Activated naive CD8-positive, alpha-beta T cell treated with anti-CD3 and anti-CD28 coated beads for 36 hours (primary cell): ENCODE measurements around the gene OMP. TPM values are rescaled to one million over a fixed set of nuclear protein-coding genes. Genes with fewer than 3 reads are reported as not detected.
A peak's percentile ranks its signal among the peaks of the same experiment; 100 is the strongest.

Experiments
- DNase-seq: peaks from one replicate; pipeline ENCODE4 v3.0.0; 2021
- H3K27ac Mint-ChIP-seq: one replicate; pipeline ENCODE4 v1.8.0; 2022; ENCODE audit warnings: mild to moderate bottlenecking, moderate library complexity, mixed read lengths
- H3K27me3 Mint-ChIP-seq: one replicate; pipeline ENCODE4 v1.8.0; 2022; ENCODE audit warnings: mild to moderate bottlenecking, mixed read lengths
- H3K36me3 Mint-ChIP-seq: one replicate; pipeline ENCODE4 v1.8.0; 2021; ENCODE audit warnings: mild to moderate bottlenecking, mixed read lengths
- H3K4me1 Mint-ChIP-seq: one replicate; pipeline ENCODE4 v1.8.0; 2021; ENCODE audit warnings: mixed read lengths
- H3K4me3 Mint-ChIP-seq: one replicate; pipeline ENCODE4 v1.8.0; 2022; ENCODE audit warnings: mild to moderate bottlenecking, moderate library complexity, mixed read lengths
- H3K9me3 Mint-ChIP-seq: one replicate; pipeline ENCODE4 v1.8.0; 2022; ENCODE audit warnings: mixed read lengths
- total RNA-seq, 2 experiments: library from RNA; stranded (reverse); gene quantifications; one replicate each; pipeline ENCODE4 v1.2.3, GENCODE V29; 2021

OMP gene
- total RNA-seq, 2 experiments from 2014 or later, result not detected

DNA sequence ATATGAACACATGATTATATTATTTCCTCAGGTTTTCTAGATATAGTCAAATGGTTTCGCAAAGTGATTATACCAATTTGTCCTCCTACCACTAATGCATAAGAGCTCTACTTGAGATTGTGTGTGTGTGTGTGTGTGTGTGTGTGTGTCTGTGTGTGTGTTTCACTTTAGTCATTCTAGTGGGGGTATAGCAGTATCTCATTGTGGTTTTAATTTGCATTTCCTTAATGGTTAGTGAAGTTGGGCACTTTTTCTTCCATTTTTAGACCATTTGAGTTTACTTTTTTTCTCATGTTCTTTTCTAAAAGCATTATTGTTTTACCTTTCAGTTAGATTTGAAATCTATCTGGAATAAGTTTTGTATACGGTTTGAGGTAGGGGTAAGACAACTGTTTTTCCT, 23.0 kb upstream of the OMP start:
- Mint-ChIP-seq H3K27ac (no peak overlapping the region), H3K4me3 (no peak overlapping the region), H3K36me3 (no peaks in the 10 kb centered on the region), H3K27me3 (no peaks in the 10 kb centered on the region), H3K4me1 (peaks cover 19% of the 10 kb centered on the region), H3K9me3 (peaks cover 11% of the 10 kb centered on the region)
- no peak for DNase-seq

DNA sequence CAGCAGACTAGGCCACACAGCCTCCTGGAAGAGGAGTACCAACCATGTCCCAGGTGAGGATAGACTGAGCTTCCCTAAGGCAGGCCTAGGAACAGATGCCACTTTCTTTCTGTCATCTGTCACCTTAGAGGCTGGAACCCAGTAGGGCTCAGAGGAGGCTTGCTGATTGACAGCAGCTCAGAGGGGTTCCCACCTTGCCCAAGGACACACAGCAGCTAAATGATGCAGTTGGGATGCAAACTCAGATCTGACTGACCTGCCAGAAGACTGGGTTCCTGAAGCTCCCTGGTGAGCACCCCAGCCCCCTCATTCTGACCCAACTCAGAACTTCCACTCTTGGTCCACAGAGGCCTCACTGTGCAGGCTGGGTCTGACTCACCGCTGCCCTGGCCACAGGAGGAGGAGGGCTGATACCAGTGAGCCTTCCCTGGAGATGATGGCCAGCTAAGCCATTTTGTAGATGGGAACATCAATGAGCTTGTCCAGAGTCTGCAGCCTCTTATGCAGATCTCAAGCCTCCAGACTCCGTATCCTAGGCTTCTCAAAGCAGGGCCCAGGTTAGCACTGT, 21.9 kb upstream of the OMP start:
- peaks cover 19% of the 10 kb centered on the region for H3K4me1 Mint-ChIP-seq
- DNase-seq, result no peak
- H3K27ac Mint-ChIP-seq, result no peak overlapping the region
- no peaks in the 10 kb centered on the region for H3K36me3 Mint-ChIP-seq
- no peak overlapping the region for H3K4me3 Mint-ChIP-seq
- no peaks in the 10 kb centered on the region for H3K27me3 Mint-ChIP-seq
- peaks cover 11% of the 10 kb centered on the region for H3K9me3 Mint-ChIP-seq

DNA sequence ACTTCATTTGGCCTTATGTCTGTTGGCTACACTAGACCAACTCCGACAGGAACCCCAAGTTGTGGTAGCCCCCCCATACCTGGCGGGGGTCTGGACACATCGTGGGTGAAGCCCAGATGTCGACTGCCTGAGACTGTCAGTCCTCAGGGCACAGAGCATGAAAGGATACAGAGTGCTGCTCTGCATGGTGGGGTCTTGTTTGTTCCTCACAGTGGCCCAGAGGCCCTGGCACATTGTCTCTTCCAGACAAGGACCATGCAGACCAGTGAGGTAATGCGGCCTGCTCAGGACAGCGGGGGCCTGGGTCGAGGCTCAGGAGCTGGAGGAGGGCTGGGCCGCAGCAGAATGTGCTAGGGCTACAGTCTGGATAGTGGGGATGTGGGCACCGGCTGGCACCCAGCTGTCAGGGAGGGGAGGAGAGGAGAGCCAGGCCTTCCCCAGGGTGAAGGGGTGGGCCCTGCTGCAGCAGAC, 21.2 kb upstream of the OMP start:
- no peak for DNase-seq
- peak overlapping the region; percentile 39 for H3K27ac Mint-ChIP-seq
- H3K27me3 Mint-ChIP-seq, result no peaks in the 10 kb centered on the region
- peaks cover 18% of the 10 kb centered on the region for H3K4me1 Mint-ChIP-seq
- no peak overlapping the region for H3K4me3 Mint-ChIP-seq
- no peaks in the 10 kb centered on the region for H3K36me3 Mint-ChIP-seq
- H3K9me3 Mint-ChIP-seq, result peaks cover 11% of the 10 kb centered on the region

DNA sequence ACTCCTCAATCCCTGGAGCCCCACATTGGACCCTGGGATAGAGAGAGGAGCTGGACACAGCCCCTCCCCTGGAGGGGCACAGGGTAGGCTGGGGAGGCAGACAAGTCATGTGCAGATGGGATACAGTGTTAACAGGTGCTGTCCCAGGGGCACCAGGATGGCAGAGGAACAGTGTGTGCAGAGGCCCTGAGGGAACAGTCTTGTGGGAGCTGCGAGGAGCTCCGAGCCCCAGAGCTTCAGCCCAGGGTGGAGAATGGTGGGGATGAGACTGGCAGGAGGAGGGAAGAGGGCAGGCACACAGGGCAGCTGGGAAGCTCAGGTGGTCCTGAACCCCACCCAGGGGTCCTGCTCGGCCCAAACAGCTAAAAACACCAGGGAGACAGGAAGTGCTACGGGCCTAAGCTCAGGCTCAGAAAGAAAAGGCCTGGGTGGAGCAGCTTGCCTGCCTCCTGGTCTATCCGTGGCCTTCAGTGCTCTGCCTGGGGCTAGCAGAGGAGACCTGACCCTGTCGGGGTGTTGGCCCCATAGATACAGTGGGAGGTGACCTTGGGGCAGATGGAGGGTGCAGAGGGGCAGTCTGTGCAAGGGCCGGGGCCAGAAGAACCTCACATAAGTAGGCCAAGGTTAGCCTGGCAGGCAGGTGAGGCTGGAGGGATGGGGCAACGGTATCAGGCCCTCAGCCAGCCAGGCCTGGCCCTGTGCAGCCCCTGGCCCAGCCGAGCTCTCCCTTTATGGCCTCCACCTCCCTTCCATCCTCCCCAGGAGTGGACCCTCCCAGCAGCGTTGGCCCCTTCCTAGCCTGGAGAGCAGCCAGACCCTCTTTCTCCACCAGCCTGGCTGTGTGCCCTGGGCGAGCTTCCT, 20.4 kb upstream of the OMP start:
- Mint-ChIP-seq H3K27ac (peak overlapping the region; percentile 96), H3K4me1 (peaks cover 17% of the 10 kb centered on the region), H3K4me3 (peak overlapping the region; percentile 81), H3K36me3 (no peaks in the 10 kb centered on the region), H3K27me3 (no peaks in the 10 kb centered on the region), H3K9me3 (peaks cover 11% of the 10 kb centered on the region)
- DNase-seq, result no peak

DNA sequence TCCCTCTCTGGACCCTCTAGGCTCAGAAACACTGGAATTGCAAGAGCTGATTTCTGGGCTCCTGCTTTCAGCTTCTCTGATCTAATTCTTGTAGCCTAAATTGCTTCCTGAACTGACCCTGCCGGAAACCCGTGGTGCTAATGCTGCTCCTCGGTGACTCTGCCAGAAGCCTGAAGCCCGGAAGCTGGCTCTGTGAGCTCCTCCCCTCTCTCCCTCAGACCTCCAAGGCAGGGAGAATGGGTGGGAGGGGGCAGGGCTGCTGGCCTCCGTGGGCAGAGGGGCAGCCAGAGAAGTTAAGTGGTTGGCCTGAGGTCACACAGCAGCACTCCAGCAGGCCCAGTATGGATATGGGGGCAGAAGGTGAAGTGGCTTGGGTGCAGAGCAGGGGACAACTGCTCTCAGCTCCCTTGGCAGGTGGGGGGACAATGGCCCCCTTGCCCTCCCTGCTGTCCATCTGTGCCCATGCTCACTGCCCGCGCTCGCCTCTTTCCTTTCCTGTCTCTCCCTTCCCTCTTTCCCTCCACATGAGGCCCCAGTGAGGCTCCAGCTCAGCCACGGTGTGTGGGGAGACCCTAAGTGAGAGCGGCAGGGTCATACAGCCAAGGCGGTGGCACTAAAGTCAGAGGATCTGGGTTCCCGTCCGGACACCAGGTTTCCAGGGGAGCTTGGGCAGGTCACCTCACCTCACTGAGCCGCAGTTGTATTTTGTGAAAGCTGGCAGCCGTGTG, 19.6 kb upstream of the OMP start:
- peak; percentile 63 for DNase-seq
- Mint-ChIP-seq H3K9me3 (peaks cover 9% of the 10 kb centered on the region), H3K4me3 (peak overlapping the region; percentile 81), H3K27ac (peak overlapping the region; percentile 96), H3K27me3 (no peaks in the 10 kb centered on the region), H3K36me3 (no peaks in the 10 kb centered on the region), H3K4me1 (peaks cover 17% of the 10 kb centered on the region)

DNA sequence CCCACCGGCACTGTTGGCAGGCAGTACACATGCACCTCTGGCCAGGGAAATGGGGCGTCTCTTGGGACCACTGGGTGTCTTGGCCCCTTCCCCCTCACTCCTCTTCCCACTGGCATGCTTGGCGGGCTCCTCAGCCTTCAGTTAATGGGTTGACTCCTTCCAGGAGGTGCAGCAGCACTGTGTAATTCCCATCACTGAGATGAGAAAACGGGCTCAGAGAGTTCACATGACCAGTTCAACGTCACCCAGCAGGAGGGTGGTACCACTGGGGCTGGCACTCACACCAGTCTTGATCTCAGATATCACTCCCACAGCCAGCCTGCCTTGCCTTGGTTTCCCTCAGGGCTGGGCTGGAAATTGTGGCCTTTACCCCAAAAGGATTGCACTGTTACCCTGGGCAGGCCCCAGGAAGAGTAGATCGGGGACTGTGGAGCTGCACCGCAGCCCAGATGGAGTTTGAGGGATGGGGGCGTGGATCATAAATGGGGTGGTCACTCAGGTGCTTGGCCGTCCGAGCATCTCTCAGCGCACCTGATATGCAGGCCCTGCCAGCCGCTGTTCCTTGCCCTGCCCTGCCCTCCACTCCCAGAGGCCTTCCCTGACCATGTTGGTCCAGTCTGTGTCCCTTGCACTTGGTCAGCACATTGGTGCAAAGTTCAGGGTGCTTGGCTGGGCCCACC, 18.9 kb upstream of the OMP start:
- DNase-seq, result no peak
- peak overlapping the region; percentile 69 for H3K27ac Mint-ChIP-seq
- H3K27me3 Mint-ChIP-seq, result no peaks in the 10 kb centered on the region
- H3K4me3 Mint-ChIP-seq, result peak overlapping the region; percentile 81
- H3K4me1 Mint-ChIP-seq, result peaks cover 17% of the 10 kb centered on the region
- H3K9me3 Mint-ChIP-seq, result peaks cover 3% of the 10 kb centered on the region
- no peaks in the 10 kb centered on the region for H3K36me3 Mint-ChIP-seq

DNA sequence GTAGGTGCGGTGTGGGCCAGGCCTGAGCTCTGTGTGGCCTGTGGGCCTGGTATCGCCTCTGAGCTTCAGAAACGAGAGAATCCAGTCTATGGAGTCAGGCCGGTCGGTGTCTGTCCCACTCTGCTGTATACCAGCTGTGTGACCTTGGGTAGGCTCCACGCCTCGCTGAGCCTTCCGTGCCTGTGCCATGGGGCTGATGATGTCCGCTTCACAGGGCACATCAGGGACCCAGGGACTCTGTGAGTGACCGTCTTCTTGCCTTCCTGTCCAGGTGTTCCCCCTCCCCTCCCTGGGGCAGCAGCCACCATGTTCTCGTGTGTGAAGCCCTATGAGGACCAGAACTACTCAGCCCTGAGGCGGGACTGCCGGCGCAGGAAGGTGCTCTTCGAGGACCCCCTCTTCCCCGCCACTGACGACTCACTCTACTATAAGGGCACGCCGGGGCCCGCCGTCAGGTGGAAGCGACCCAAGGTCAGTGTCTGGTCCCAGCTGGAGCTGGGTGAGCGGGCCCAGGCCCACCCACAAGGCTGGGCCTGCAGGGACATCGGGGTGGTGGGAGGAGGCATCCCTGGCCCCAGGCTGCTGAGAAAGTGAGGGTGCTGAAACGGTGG, 18.0 kb upstream of the OMP start:
- H3K27ac Mint-ChIP-seq, result no peak overlapping the region
- no peak overlapping the region for H3K4me3 Mint-ChIP-seq
- no peak for DNase-seq
- H3K27me3 Mint-ChIP-seq, result no peaks in the 10 kb centered on the region
- no peaks in the 10 kb centered on the region for H3K36me3 Mint-ChIP-seq
- H3K9me3 Mint-ChIP-seq, result no peaks in the 10 kb centered on the region
- H3K4me1 Mint-ChIP-seq, result peaks cover 15% of the 10 kb centered on the region

DNA sequence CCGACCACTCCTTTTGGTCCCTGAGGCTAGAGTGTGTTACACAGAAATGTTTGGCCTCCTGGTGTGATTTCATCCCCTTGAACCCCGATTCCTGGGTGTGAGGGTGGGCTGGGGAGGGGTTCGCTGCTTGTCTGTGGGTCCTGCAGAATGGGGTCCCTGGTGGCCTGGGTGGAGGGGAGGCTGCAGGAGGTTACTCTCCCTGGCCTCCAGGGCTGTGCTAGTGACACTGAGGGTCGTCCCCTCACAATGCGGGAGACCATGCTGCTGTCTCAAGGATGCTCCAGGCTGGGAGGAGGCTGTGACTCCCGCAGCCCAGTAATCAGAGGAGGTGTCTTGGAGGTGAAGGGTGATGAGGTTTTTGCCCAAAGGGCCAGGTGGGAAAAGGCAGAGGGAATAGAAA, 17.0 kb upstream of the OMP start:
- no peak for DNase-seq
- no peak overlapping the region for H3K4me3 Mint-ChIP-seq
- no peak overlapping the region for H3K27ac Mint-ChIP-seq
- H3K9me3 Mint-ChIP-seq, result no peaks in the 10 kb centered on the region
- peaks cover 12% of the 10 kb centered on the region for H3K4me1 Mint-ChIP-seq
- no peaks in the 10 kb centered on the region for H3K27me3 Mint-ChIP-seq
- no peaks in the 10 kb centered on the region for H3K36me3 Mint-ChIP-seq

DNA sequence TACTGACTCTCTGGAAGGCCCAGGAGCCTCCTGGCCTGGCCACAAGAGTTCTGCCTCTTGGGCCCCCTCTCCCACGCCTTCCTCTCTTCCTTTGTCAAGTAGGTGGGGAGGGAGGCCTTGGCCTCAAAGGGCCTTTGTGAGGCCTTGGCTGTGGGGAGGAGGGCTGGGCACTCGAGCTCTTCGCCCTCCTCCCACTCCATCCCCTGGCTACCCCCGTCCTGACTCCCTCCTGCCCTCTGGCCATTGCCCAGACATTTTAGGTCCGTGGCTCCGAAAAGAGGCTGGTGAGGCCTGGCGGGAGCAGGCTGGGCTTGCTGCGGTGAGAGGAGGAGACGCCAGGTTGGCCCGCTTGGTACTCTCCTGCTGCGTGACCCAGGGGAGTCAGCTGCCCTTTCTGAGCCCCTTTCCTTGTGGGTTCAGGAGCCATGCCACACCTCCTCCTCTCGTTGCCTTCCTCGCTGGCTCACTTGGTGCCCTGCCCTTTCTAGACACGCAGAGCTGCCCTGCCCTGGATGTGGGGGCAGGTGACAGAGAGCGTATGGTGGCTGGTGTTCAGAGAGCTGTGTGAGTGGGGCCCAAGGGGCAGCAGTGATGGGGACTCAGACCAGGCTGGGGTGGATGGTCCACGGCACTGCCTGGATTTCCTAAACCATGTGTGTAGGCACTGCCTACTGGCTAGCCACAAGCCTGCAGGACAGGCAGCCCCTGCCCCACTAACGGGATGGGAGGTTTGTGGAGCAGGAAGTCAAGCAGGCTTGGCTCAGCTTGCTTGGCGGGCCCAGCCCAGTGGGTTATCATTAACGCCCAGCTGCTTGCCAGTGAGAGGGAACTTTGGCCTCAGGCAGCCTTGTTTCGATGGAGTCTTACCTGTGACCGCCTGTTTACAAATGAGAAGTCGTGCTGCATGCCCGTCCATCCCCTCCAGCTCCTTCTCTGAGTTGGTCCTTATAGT, 15.8 kb upstream of the OMP start:
- Mint-ChIP-seq H3K27ac (no peak overlapping the region), H3K4me1 (peaks cover 18% of the 10 kb centered on the region)

DNA sequence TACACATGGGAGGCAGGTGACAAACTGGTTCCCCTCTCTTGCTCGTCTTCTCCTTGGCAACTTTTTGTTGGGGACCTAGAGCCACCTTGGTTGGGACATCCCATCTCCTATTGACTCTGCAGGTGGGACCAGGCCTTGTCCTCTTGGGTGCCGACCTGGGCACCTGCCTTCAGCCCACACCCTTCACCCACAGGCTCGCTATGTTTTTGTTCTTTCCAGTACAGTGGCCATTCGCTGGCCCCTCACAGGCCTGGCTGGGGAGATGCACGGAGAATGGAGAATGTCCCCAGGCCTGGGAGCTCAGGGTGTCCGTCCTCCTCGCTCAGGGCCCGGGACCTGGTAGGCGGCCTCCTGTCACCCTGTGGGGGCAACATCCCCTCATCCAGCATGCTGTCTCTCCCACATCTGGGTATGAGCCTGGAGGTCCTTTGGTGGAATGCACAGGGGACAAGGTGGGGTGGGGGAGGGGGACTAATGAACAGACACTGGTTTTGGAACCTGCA, 14.9 kb upstream of the OMP start:
- no peak overlapping the region for H3K4me3 Mint-ChIP-seq
- peaks cover 10% of the 10 kb centered on the region for H3K4me1 Mint-ChIP-seq
- no peaks in the 10 kb centered on the region for H3K36me3 Mint-ChIP-seq
- no peak overlapping the region for H3K27ac Mint-ChIP-seq
- no peak for DNase-seq
- no peaks in the 10 kb centered on the region for H3K9me3 Mint-ChIP-seq
- H3K27me3 Mint-ChIP-seq, result no peaks in the 10 kb centered on the region

More for the DNA sequence above, 15.8 kb upstream of the OMP start:
- Mint-ChIP-seq H3K4me3 (no peak overlapping the region), H3K36me3 (no peaks in the 10 kb centered on the region), H3K9me3 (no peaks in the 10 kb centered on the region), H3K27me3 (no peaks in the 10 kb centered on the region)
- DNase-seq, result no peak

DNA sequence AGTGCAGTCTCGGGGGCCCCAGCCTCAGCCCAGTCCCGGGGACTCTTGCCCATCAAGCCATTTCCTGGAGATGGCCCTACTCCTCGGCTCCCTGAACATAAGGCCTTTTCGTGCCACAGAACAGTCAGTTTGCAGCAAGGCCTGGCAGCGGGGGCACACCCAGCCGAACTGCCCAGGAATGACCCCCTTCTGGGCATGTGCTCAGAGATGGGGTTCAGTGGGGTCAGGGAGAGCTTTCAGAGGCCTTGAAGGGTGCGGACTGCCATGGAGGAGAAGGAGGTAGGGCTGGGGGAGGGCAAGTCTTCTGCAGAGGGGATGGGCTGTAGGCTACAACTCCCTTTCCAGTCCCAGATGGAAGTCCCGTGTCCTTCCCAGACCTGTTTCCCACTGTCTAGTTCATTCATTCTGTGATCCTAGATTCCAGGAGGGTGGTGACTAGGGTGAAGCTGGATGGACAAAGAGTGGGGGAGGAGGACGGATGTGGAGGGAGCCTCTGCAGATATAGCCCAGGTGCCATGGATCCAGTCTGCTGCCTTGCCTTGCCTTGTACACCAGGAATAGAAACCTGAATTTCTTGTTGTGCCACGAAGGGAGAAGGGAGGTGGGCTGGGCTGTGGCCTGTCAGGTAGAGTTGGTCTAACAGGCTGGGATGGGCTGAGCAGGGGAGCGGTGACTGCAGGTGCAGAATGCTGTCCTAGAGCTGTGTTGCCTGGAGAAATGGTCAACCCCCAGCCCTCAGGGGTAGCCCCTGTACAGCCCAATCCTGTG, 14.2 kb upstream of the OMP start:
- no peak for DNase-seq
- H3K9me3 Mint-ChIP-seq, result no peaks in the 10 kb centered on the region
- H3K4me3 Mint-ChIP-seq, result no peak overlapping the region
- no peaks in the 10 kb centered on the region for H3K36me3 Mint-ChIP-seq
- peaks cover 8% of the 10 kb centered on the region for H3K4me1 Mint-ChIP-seq
- H3K27me3 Mint-ChIP-seq, result no peaks in the 10 kb centered on the region
- H3K27ac Mint-ChIP-seq, result no peak overlapping the region

DNA sequence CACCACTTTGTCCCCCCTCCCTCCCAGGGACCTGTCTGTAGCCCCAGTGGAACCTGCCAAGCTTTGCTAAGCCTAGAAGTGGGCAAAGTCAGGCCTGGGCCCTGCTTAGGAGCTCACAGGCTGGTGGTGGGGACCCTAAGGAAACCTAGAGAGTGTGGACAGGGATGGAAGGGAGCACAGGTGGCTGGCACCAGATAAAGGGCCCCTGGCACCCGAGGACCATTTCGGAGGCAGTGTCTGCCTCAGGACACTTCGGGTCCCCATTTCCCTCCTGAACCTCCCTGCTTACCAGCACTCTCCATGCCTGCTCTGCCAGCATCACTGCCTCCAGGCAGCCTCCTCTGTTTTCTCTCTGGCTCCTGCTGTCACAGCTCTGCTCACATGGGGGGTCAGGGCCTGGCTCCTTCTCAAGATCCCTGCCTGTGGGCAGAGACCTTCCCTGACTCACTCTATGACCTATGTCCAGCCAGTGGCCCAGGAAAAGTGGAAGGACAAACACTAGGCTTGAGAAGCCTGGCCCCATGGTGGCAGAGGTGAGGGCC, 13.6 kb upstream of the OMP start:
- no peak for DNase-seq
- peaks cover 8% of the 10 kb centered on the region for H3K4me1 Mint-ChIP-seq
- H3K27me3 Mint-ChIP-seq, result no peaks in the 10 kb centered on the region
- H3K27ac Mint-ChIP-seq, result no peak overlapping the region
- H3K9me3 Mint-ChIP-seq, result no peaks in the 10 kb centered on the region
- H3K4me3 Mint-ChIP-seq, result no peak overlapping the region
- H3K36me3 Mint-ChIP-seq, result no peaks in the 10 kb centered on the region

DNA sequence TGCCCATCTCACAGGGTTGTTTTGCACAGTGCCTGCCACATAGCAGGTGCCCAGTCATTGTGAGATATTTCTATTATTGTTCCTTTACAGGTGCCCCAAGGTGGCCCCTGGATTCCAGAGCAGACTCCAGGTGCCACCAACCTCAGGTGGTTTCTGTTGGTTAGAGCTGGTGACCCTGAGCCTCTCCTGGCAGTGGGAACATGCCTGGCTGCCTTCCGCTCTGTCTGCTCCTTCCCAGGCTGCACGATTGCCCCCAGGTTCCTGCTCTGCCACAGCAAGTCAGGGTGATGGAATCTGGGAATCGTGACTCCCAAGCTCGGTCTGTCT, 12.6 kb upstream of the OMP start:
- H3K9me3 Mint-ChIP-seq, result no peaks in the 10 kb centered on the region
- no peaks in the 10 kb centered on the region for H3K36me3 Mint-ChIP-seq
- H3K27me3 Mint-ChIP-seq, result no peaks in the 10 kb centered on the region
- no peak for DNase-seq
- H3K4me3 Mint-ChIP-seq, result no peak overlapping the region
- no peak overlapping the region for H3K27ac Mint-ChIP-seq
- peaks cover 8% of the 10 kb centered on the region for H3K4me1 Mint-ChIP-seq
